HAP-1 (cell line): ENCODE data around the gene ENOX1.

Source experiments
- DNase-seq, 2 experiments: peaks; one replicate each; pipeline ENCODE4 v3.0.0-alpha.2; 2016 to 2020; ENCODE audit warnings: low spot score in 2 of 2
- H3K27me3 ChIP-seq: fragments of 250-450 bp; sonication (Bioruptor Pico); 2 replicates; pipeline ENCODE4 v1.5.1; 2020; ENCODE audit warnings: low read depth, mild to moderate bottlenecking, moderate library complexity
- H3K36me3 ChIP-seq: fragments of 250-450 bp; sonication (Bioruptor Pico); replicated peaks from 2 replicates; pipeline ENCODE4 v1.5.1; 2020; ENCODE audit warnings: mild to moderate bottlenecking
- H3K4me1 ChIP-seq: fragments of 250-450 bp; sonication (Bioruptor Pico); 2 replicates; pipeline ENCODE4 v1.5.1; 2020; ENCODE audit warnings: mild to moderate bottlenecking
- H3K4me3 ChIP-seq: fragments of 250-450 bp; sonication (Bioruptor Pico); 2 replicates; pipeline ENCODE4 v1.5.1; 2020; ENCODE audit warnings: mild to moderate bottlenecking, moderate library complexity
- H3K9me3 ChIP-seq: fragments of 250-450 bp; sonication (Bioruptor Pico); 2 replicates; pipeline ENCODE4 v1.5.1; 2020; ENCODE audit warnings: mild to moderate bottlenecking, moderate library complexity
- in situ Hi-C: fragments of 300-500 bp; cut with MboI; formaldehyde crosslinking; loops from 3 replicates; pipeline ENCODE4 v1.14.3; 2020; ENCODE audit warnings: low sequenced_read_pairs, inconsistent platforms, mixed read lengths

The ENOX1 gene

DNA sequence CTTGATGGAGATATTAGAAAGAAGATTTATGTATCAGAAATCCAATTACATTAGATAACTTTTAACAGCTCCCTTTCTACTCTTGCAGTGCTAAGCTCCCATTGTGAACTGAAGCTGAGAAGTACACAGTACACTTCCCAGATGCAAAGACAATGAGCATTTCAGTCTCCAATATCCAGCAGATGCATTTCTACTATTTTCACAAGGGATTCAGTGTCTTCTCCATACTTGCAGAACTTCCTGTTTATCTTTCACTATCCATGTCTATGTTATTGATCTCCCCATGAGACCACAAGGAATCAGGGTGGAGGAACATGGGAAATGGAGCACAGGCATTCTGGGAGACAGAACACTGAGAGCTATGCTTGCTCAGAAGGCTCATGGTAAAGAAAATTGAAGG lies 207.5 kb downstream of the ENOX1 start:
- Histone ChIP-seq H3K36me3 (no peaks in the 10 kb centered on the region), H3K9me3 (no peaks in the 10 kb centered on the region), H3K27me3 (no peaks in the 10 kb centered on the region), H3K4me3 (no peak overlapping the region), H3K4me1 (no peaks in the 10 kb centered on the region)
- in situ Hi-C loops: no loop called here
- DNase-seq: no peak

DNA sequence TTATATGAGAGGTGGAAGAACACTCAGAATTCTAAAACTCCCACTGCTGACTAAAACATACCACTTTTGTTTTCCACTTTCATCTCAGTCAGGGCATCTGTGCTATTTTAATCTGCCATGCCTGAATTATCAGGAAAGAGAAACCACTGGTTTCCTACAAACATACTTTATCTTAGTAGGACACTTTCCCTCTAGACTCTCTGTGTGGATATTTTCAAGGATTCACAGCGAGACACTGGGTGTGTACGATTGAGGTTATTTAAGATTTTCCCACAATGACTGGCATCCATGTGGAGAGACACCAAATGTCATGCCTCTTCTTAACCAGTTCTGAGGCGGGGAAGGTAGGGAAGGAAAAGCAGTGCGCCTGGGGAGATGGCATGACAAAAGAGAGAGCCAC lies 212.2 kb downstream of the ENOX1 start:
- H3K4me3 ChIP-seq: no peak overlapping the region
- H3K4me1 ChIP-seq: peaks cover 8% of the 10 kb centered on the region
- H3K36me3 ChIP-seq: no peaks in the 10 kb centered on the region
- no peaks in the 10 kb centered on the region for H3K9me3 ChIP-seq
- in situ Hi-C loops: no loop called here
- DNase-seq: no peak
- no peaks in the 10 kb centered on the region for H3K27me3 ChIP-seq

DNA sequence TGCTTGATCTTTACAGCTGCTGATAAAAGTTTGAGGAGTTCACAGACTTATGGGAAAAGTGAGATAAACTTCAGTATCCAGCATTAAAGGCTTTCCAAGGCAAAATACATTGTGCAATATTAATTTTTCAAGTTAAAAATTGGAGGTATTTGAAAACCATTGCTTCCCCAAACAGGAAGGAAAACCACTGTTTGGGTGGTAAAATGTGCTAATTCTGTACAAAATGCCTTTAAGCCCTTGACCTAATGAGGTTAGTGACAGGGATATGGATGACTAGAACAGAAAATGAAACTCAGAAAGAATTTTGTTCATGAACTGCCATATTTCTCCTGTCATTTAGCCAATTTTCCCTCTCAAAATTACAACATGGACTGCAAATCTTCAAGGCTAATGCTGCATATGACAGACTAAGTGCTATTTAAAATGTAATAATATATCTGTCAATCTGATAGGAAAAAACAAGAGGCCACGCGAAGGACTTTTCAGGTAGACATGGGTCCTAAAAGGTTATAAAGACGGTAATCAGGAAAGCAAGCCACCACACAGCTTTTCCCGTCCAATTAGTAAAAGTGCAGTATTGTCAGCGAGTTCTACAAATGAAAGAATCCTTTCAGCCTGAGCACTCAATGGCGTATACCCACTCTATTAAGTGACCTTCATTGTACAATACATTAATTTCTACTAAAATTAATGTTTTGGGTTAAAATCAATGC lies 212.8 kb downstream of the ENOX1 start:
- Histone ChIP-seq H3K4me1 (peaks cover 8% of the 10 kb centered on the region), H3K36me3 (no peaks in the 10 kb centered on the region), H3K9me3 (no peaks in the 10 kb centered on the region), H3K27me3 (no peaks in the 10 kb centered on the region), H3K4me3 (no peak overlapping the region)
- DNase-seq: no peak
- in situ Hi-C loops: no loop called here

DNA sequence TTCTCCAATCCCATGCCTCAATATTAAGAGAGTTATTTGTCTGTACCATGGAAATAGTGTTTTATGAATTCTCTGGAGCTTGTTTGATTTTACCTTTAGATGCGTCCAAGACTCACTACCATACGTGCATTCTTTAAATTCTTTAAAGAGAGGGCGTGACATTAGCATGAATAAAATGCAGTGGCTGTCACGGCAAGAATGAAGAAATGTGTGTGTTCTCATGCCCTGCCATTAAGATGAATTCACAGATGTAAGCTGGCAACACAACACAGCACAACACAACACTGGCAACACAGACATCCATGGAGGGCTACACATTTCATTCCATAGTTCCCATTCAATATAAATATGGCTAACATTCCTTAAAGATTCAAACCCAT lies 213.4 kb downstream of the ENOX1 start:
- H3K36me3 ChIP-seq: no peaks in the 10 kb centered on the region

DNA sequence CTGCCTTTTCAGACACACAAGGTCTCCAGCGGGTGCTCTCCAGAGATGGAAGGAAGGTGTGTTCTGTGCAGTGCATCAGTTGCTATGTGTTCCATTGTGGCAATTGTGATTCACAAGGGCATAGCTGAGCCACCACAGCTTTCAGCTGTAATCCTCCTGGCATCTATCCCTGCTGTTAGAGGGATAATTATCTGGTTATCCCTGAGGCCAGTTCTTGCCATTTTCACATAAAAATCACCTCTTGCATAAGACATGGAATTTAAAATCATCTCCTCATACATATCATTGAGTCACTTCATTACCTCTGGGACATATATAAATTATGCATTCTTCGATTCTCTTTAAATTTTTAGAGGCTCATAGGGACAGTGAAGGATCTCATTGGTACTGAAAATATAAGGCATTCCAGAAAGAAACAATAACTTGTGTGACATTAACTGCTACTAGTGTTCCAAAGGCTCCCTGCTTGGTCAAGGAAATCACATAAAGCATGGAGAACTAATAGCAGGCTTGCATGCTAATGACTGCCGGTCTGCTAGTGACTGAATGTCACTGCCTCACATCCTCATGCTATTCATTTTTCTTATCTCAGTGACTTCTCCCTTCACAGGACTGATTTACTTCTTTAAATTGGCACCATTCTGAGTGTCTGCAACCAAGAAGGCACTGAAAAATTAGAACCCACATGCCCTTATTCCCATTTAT lies 214.0 kb downstream of the ENOX1 start:
- in situ Hi-C loops: no loop called here
- Histone ChIP-seq H3K4me3 (no peak overlapping the region), H3K9me3 (no peaks in the 10 kb centered on the region), H3K4me1 (peaks cover 8% of the 10 kb centered on the region), H3K27me3 (no peaks in the 10 kb centered on the region), H3K36me3 (no peaks in the 10 kb centered on the region)
- DNase-seq: peak; percentile 36 to 38

More for the DNA sequence above, 213.4 kb downstream of the ENOX1 start:
- Histone ChIP-seq H3K4me3 (no peak overlapping the region), H3K9me3 (no peaks in the 10 kb centered on the region), H3K4me1 (peaks cover 8% of the 10 kb centered on the region), H3K27me3 (no peaks in the 10 kb centered on the region)
- in situ Hi-C loops: no loop called here
- peak in 1 of 2 experiments; percentile 49 for DNase-seq

DNA sequence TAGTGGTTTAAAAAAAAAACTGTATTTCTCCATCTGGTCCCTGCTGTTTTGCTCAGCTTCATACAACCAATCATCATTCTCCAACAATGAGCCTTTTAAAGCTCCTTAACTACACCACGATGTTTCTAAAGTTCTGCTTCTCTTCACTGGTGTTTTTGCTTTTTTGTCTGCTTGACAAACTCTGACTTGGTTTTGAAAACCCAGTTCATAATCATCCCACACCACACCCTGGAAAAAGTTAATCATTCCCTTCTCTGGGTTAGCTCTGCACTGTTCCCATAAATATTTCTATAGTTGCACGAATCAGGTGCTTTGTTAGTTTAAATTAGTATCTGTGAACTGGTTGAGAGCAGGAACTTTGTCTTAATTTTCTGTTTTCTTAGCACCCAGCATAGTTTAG lies 217.1 kb downstream of the ENOX1 start:
- Histone ChIP-seq H3K4me3 (no peak overlapping the region), H3K27me3 (no peaks in the 10 kb centered on the region), H3K36me3 (no peaks in the 10 kb centered on the region), H3K9me3 (no peaks in the 10 kb centered on the region), H3K4me1 (peaks cover 8% of the 10 kb centered on the region)
- DNase-seq: no peak
- in situ Hi-C loops: no loop called here

DNA sequence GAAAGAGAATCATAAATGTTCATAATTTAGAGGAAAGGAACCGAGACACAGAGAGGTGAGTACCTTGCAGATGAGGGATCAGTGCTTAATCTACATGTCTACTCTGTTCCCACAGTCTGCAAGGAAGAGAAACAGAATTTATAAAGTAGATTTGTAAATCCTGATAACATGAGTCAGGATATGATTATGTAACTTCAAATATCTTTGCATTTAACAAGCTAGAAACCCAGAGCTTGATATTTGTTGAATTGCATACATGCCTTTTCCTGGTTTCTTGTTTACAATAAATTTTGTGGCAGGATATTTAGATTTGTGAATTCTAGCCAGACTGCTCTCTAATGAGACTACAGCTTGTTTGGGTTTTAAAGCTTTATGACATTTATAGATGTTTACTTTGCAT lies 219.2 kb downstream of the ENOX1 start:
- H3K9me3 ChIP-seq: no peaks in the 10 kb centered on the region
- in situ Hi-C loops: no loop called here

DNA sequence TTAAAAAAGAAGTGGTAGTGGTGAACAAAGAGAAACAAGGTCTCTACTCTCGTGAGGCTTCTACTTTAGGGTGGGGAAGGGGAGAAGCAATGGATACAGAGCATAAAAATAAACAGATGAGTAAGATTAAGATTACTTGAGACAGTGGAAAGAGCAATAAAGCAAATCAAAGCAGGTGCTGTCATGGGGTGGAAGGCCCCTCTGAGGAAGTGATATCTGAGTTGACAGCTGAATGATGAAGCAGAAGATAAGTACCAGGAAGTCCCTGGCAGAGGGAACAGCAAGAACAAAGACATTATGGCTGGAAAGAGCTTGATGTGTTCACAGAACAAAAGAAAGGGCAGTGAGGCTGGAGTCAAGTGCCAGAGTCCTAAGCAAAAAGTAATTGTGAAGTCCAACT lies 221.8 kb downstream of the ENOX1 start:
- Histone ChIP-seq H3K4me3 (no peak overlapping the region), H3K27me3 (no peaks in the 10 kb centered on the region), H3K36me3 (no peaks in the 10 kb centered on the region), H3K9me3 (no peaks in the 10 kb centered on the region), H3K4me1 (peaks cover 3% of the 10 kb centered on the region)
- no peak for DNase-seq
- in situ Hi-C loops: no loop called here

More for the DNA sequence above, 219.2 kb downstream of the ENOX1 start:
- H3K4me1 ChIP-seq: peaks cover 6% of the 10 kb centered on the region
- no peaks in the 10 kb centered on the region for H3K27me3 ChIP-seq
- DNase-seq: no peak
- no peaks in the 10 kb centered on the region for H3K36me3 ChIP-seq
- H3K4me3 ChIP-seq: no peak overlapping the region

DNA sequence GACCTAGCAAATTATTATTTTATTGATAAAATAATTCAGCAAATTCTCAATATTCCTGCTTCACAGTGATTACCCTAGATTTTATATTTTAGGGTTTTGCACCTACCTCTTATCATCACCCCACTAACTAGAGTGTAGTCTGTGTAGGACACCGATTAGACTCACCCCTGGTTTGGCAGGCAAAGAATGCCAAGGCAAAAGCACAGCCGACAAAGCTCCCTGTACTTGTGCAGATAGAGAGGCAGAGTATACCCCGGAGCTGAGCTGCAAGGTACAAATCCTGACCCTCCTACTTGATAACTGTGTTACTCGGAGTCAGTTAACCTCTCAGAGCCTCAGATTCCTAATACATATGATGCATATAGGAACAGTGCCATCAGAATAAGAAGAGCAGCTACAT lies 225.7 kb downstream of the ENOX1 start:
- peaks cover 3% of the 10 kb centered on the region for H3K4me1 ChIP-seq
- no peaks in the 10 kb centered on the region for H3K9me3 ChIP-seq
- in situ Hi-C loops: no loop called here
- H3K36me3 ChIP-seq: no peaks in the 10 kb centered on the region
- H3K27me3 ChIP-seq: no peaks in the 10 kb centered on the region
- H3K4me3 ChIP-seq: no peak overlapping the region
- no peak for DNase-seq

DNA sequence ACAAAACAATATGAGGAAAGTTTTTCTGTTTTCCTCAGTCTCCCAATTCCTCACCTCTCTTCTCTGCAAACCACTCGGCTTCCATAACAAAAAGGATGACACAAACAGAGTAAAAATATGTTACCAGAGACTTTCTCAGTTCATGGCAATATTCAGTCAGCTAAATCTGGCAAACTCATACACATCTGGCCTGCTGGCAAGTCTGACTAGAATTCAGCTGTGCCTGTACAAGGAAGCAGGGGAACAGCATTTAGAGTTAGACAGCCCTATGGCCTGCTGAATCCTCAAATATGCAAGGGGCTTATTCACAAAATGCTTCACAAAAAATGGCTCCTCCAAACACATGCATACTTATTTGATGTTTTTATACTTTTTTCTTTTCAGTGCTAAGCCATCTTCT lies 227.8 kb downstream of the ENOX1 start:
- Histone ChIP-seq H3K4me1 (no peaks in the 10 kb centered on the region), H3K4me3 (no peak overlapping the region), H3K9me3 (no peaks in the 10 kb centered on the region), H3K27me3 (no peaks in the 10 kb centered on the region), H3K36me3 (no peaks in the 10 kb centered on the region)
- in situ Hi-C loops: no loop called here
- DNase-seq: no peak

DNA sequence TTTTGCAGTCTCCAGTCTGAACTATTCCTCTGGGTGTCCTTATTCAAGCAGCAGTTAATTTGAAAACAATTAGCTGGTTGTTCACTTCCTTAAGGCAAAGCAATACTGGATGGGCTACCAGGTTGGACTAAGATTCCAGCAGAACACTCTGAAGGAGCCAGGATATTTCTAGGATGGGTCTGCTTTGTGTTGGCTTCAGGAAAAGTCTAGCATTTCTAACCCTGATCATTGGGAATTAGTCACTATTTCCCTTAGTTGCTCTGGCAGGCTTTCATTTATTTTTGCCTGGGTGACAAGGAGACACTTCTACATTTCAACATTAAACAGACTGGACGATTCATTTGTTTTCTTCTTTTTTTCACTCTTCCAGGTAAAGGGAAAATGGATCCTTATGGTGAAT lies 228.4 kb downstream of the ENOX1 start:
- Histone ChIP-seq H3K4me1 (peaks cover 3% of the 10 kb centered on the region), H3K36me3 (no peaks in the 10 kb centered on the region), H3K27me3 (no peaks in the 10 kb centered on the region), H3K9me3 (no peaks in the 10 kb centered on the region), H3K4me3 (no peak overlapping the region)
- in situ Hi-C loops: no loop called here
- no peak for DNase-seq

DNA sequence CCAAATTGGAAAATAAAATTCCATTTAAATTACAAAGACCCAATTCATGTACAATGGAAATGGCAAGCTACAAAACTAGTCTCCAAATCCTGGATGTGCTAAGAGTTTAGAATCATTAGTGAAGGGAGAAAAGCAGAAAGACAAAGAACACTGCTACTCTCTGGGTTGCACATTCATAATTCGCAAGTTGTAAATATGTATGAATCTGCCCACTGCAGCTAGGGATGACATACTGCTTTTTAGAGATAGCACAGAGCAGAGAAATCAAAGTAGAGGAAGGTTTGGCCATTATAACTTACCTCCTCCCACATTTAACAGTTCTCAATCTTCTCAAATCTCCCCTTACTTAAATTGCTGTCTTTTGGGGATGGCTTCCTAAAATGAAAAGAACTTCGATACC lies 231.1 kb downstream of the ENOX1 start:
- in situ Hi-C loops: no loop called here

DNA sequence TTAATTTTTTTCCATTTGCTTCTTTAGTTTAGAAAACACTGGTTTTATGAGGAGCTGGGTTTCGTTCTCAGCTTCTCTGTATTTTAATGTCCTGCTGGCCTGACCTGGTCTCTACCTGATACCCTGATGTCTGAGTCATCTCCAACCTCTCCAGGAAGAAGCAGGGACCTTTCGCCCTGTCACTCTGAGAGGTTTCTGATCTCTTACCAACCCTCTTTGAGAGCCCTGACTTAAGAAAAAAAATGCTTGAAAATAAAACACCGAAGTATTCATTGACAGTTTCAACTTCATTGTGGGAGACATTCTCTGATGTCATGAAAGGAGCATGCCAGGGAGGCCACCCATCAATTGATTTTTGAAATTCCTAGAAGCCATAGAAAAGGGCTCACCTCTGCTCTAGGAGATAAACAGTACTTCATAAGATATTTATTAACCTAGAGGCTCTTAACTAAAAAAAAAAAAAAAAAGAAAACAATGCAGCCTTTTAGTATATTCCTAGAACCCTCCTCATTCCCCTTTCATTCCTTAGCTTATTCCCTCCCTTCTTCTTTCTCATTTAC lies 234.8 kb downstream of the ENOX1 start:
- H3K4me3 ChIP-seq: no peak overlapping the region
- H3K27me3 ChIP-seq: no peaks in the 10 kb centered on the region
- DNase-seq: no peak
- no peaks in the 10 kb centered on the region for H3K9me3 ChIP-seq
- peaks cover 6% of the 10 kb centered on the region for H3K4me1 ChIP-seq
- in situ Hi-C loops: no loop called here
- no peaks in the 10 kb centered on the region for H3K36me3 ChIP-seq

More for the DNA sequence above, 231.1 kb downstream of the ENOX1 start:
- Histone ChIP-seq H3K9me3 (no peaks in the 10 kb centered on the region), H3K4me1 (peaks cover 6% of the 10 kb centered on the region), H3K4me3 (no peak overlapping the region), H3K27me3 (no peaks in the 10 kb centered on the region), H3K36me3 (no peaks in the 10 kb centered on the region)
- no peak for DNase-seq

DNA sequence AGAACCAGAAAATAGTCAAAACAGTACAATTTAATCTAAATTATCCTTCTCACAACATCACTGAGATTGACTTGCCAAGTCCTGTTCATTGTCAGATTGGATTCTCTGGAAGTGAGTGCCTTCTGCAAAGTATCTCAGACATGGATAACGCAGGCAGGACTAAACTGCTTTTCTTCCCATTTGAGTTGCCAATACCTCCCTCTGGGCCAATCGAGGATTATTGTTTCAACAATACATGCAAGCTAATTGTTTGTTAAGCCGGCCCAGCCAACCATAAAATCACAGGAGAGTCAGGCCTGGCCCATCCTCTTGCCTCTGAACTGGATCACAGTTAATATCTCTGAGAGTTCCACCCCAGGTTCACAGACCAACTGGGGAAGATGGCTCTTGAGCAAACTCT lies 240.0 kb downstream of the ENOX1 start:
- DNase-seq: no peak
- Histone ChIP-seq H3K27me3 (no peaks in the 10 kb centered on the region), H3K36me3 (no peaks in the 10 kb centered on the region), H3K4me1 (no peaks in the 10 kb centered on the region), H3K4me3 (no peak overlapping the region), H3K9me3 (no peaks in the 10 kb centered on the region)
- in situ Hi-C loops: no loop called here
